HepG2 (cell line): ENCODE data around the gene JAG1. TPM values are rescaled to one million over a fixed set of nuclear protein-coding genes. Genes with fewer than 3 reads are reported as not detected.

Source experiments
- CCAR2 ChIP-seq: fragments of 200-400 bp; formaldehyde crosslinking; optimal IDR thresholded peaks from 2 replicates; pipeline ENCODE3; 2018; ENCODE audit warnings: low read depth, mild to moderate bottlenecking, low read length, moderate library complexity
- ELF3 ChIP-seq: IDR thresholded peaks from 2 replicates; pipeline ENCODE4 v1.6.1; 2016; ENCODE audit warnings: missing genetic modification reagents, missing compliant biosample characterization
- HMG20B ChIP-seq: conservative IDR thresholded peaks from 2 replicates; pipeline ENCODE4 v1.6.1; 2016; ENCODE audit warnings: missing genetic modification reagents, missing compliant biosample characterization
- MBNL3 ChIP-seq: fragments of 250-450 bp; sonication (Bioruptor Pico); conservative IDR thresholded peaks from 2 replicates; pipeline ENCODE4 v1.8.0; 2022; ENCODE audit warnings: mild to moderate bottlenecking, inconsistent platforms
- NAIF1 ChIP-seq: sonication (generic); formaldehyde crosslinking; IDR thresholded peaks from 2 replicates; pipeline ENCODE4 v1.5.0; 2020; ENCODE audit warnings: mild to moderate bottlenecking, missing genetic modification reagents, borderline replicate concordance
- PAWR ChIP-seq: sonication (generic); formaldehyde crosslinking; IDR thresholded peaks from 2 replicates; pipeline ENCODE4 v1.4.0; 2020; ENCODE audit warnings: missing genetic modification reagents, mild to moderate bottlenecking, borderline replicate concordance
- POGK ChIP-seq: sonication (generic); formaldehyde crosslinking; conservative IDR thresholded peaks from 2 replicates; pipeline ENCODE4 v1.8.0; 2022; ENCODE audit warnings: mild to moderate bottlenecking, moderate library complexity, missing genetic modification reagents
- RFXAP ChIP-seq: sonication (generic); formaldehyde crosslinking; IDR thresholded peaks from 2 replicates; pipeline ENCODE4 v1.4.0; 2020; ENCODE audit warnings: missing genetic modification reagents, borderline replicate concordance
- SRF ChIP-seq: IDR thresholded peaks from 2 replicates; pipeline ENCODE4 v1.6.1; 2011; ENCODE audit warnings: mild to moderate bottlenecking, low read depth, low read length, moderate library complexity
- SRY ChIP-seq: sonication (generic); formaldehyde crosslinking; IDR thresholded peaks from 2 replicates; pipeline ENCODE4 v1.8.0; 2022; ENCODE audit warnings: mild to moderate bottlenecking, missing genetic modification reagents
- ZBTB3 ChIP-seq: sonication (generic); formaldehyde crosslinking; IDR thresholded peaks from 2 replicates; pipeline ENCODE4 v1.4.0; 2020; ENCODE audit warnings: low read depth, mild to moderate bottlenecking, moderate library complexity, missing genetic modification reagents, borderline replicate concordance
- ZNF205 ChIP-seq: IDR thresholded peaks from 2 replicates; pipeline ENCODE4 v1.6.1; 2018; ENCODE audit warnings: missing biosample characterization, missing genetic modification reagents
- ZNF446 ChIP-seq: sonication (generic); formaldehyde crosslinking; IDR thresholded peaks from 2 replicates; pipeline ENCODE4 v1.5.0; 2020; ENCODE audit warnings: mild to moderate bottlenecking, missing genetic modification reagents
- ZNF614 ChIP-seq: IDR thresholded peaks from 2 replicates; pipeline ENCODE4 v1.6.1; 2018; ENCODE audit warnings: missing biosample characterization, missing genetic modification reagents, inconsistent platforms, borderline replicate concordance
- ZNF790 ChIP-seq: sonication (generic); formaldehyde crosslinking; IDR thresholded peaks from 2 replicates; pipeline ENCODE4 v1.8.0; 2022; ENCODE audit warnings: missing genetic modification reagents, mild to moderate bottlenecking, borderline replicate concordance
- ZNF879 ChIP-seq: sonication (generic); formaldehyde crosslinking; IDR thresholded peaks from 2 replicates; pipeline ENCODE4 v1.8.1; 2023; ENCODE audit warnings: missing genetic modification reagents
- polyA plus RNA-seq, 8 experiments: library from polyadenylated mRNA; depleted of rRNA in 3 of 8; stranded (reverse) in 7 of 8; unstranded in 1 of 8; fragments of >200 nt; fragmentation: Illumina TruSeq in 4 of 8; extraction: Trizol in 4 of 8; gene quantifications; 2 replicates each; pipeline versions ENCODE4 v1.2.1 to v1.2.3, GENCODE V29; 2011 to 2016; ENCODE audit warnings: low read depth in 4 of 8, missing spikeins in 1 of 8, mixed read lengths in 1 of 8; ENCODE audit not compliant: insufficient read depth in 1 of 8
- total RNA-seq, 5 experiments: library from RNA; depleted of rRNA; stranded (reverse); fragments of >200 nt; fragmentation: Illumina TruSeq; extraction: Trizol; gene quantifications; 2 replicates each; pipeline ENCODE4 v1.2.3, GENCODE V29; 2016; ENCODE audit warnings: low read depth in 1 of 5
- TF ChIP-seq, protein P1 (sequence below): sonication (generic); formaldehyde crosslinking; IDR thresholded peaks from 2 replicates; pipeline ENCODE4 v1.5.1; 2020; ENCODE audit warnings: missing genetic modification reagents, mild to moderate bottlenecking, borderline replicate concordance
- TF ChIP-seq, protein P2 (sequence below): sonication (generic); formaldehyde crosslinking; IDR thresholded peaks from 2 replicates; pipeline ENCODE4 v1.4.0; 2020; ENCODE audit warnings: mild to moderate bottlenecking, missing genetic modification reagents, borderline replicate concordance
- TF ChIP-seq, protein P3 (sequence below): sonication (generic); formaldehyde crosslinking; IDR thresholded peaks from 2 replicates; pipeline ENCODE4 v1.4.0; 2020; ENCODE audit warnings: missing genetic modification reagents, borderline replicate concordance

Gene JAG1
- total and polyA plus RNA-seq, 2 of the 13 experiments (the other 11 are each of a cell fraction or from before 2014, with no cell fraction given) = 47.1 to 56.3 TPM

- TF ChIP-seq NAIF1 (CRISPR knock-in tag) (no peak), SRF (peak; percentile 24; the same call in 1 of the 2 replicates), ZBTB3 (CRISPR knock-in tag) (no peak), RFXAP (CRISPR knock-in tag) (peak; percentile 89; the same call in 1 of the 2 replicates), HMG20B (CRISPR knock-in tag) (peak; percentile 86), PAWR (CRISPR knock-in tag) (no peak), CCAR2 (no peak), ZNF205 (CRISPR knock-in tag) (peak; percentile 93), ZNF446 (CRISPR knock-in tag) (no peak), SRY (CRISPR knock-in tag) (peak; percentile 65; the same call in 1 of the 2 replicates), MBNL3 (no peak), ZNF790 (no peak), ZNF879 (CRISPR knock-in tag) (no peak), ELF3 (peak; percentile 97), ZNF614 (CRISPR knock-in tag) (peak; percentile 99), POGK (CRISPR knock-in tag) (peak; percentile 55)
- TF ChIP-seq, protein P1, sequence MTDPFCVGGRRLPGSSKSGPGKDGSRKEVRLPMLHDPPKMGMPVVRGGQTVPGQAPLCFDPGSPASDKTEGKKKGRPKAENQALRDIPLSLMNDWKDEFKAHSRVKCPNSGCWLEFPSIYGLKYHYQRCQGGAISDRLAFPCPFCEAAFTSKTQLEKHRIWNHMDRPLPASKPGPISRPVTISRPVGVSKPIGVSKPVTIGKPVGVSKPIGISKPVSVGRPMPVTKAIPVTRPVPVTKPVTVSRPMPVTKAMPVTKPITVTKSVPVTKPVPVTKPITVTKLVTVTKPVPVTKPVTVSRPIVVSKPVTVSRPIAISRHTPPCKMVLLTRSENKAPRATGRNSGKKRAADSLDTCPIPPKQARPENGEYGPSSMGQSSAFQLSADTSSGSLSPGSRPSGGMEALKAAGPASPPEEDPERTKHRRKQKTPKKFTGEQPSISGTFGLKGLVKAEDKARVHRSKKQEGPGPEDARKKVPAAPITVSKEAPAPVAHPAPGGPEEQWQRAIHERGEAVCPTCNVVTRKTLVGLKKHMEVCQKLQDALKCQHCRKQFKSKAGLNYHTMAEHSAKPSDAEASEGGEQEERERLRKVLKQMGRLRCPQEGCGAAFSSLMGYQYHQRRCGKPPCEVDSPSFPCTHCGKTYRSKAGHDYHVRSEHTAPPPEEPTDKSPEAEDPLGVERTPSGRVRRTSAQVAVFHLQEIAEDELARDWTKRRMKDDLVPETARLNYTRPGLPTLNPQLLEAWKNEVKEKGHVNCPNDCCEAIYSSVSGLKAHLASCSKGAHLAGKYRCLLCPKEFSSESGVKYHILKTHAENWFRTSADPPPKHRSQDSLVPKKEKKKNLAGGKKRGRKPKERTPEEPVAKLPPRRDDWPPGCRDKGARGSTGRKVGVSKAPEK (CRISPR knock-in tag) = no peak
- TF ChIP-seq, protein P2, sequence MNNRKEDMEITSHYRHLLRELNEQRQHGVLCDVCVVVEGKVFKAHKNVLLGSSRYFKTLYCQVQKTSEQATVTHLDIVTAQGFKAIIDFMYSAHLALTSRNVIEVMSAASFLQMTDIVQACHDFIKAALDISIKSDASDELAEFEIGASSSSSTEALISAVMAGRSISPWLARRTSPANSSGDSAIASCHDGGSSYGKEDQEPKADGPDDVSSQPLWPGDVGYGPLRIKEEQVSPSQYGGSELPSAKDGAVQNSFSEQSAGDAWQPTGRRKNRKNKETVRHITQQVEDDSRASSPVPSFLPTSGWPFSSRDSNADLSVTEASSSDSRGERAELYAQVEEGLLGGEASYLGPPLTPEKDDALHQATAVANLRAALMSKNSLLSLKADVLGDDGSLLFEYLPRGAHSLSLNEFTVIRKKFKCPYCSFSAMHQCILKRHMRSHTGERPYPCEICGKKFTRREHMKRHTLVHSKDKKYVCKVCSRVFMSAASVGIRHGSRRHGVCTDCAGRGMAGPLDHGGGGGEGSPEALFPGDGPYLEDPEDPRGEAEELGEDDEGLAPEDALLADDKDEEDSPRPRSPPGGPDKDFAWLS (CRISPR knock-in tag) = no peak
- TF ChIP-seq, protein P3, sequence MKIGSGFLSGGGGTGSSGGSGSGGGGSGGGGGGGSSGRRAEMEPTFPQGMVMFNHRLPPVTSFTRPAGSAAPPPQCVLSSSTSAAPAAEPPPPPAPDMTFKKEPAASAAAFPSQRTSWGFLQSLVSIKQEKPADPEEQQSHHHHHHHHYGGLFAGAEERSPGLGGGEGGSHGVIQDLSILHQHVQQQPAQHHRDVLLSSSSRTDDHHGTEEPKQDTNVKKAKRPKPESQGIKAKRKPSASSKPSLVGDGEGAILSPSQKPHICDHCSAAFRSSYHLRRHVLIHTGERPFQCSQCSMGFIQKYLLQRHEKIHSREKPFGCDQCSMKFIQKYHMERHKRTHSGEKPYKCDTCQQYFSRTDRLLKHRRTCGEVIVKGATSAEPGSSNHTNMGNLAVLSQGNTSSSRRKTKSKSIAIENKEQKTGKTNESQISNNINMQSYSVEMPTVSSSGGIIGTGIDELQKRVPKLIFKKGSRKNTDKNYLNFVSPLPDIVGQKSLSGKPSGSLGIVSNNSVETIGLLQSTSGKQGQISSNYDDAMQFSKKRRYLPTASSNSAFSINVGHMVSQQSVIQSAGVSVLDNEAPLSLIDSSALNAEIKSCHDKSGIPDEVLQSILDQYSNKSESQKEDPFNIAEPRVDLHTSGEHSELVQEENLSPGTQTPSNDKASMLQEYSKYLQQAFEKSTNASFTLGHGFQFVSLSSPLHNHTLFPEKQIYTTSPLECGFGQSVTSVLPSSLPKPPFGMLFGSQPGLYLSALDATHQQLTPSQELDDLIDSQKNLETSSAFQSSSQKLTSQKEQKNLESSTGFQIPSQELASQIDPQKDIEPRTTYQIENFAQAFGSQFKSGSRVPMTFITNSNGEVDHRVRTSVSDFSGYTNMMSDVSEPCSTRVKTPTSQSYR = peak; percentile 82
Measured at GRCh38 chr20:10603971-10604864, 69.6 kb downstream of the JAG1 start (continued).
